Subcutaneous adipose tissue (tissue), 4 donors: Measurements from ENCODE around the gene ZNF57. TPM values are rescaled to one million over a fixed set of nuclear protein-coding genes. Genes with fewer than 3 reads are reported as not detected.

Source experiments
- CTCF ChIP-seq: fragments of 450-650 bp; IDR thresholded peaks from one replicate; pipeline ENCODE4 v1.5.1; 2016; ENCODE audit warnings: low read depth, mild to moderate bottlenecking, control low read depth, antibody characterized with exemption, moderate library complexity
- total RNA-seq, 4 donors: library from RNA; depleted of rRNA; stranded (reverse); fragments of >200 nt; gene quantifications; one replicate each; pipeline ENCODE4 v1.1.0, GENCODE V29; 2016

ZNF57 gene
- 1 to 10 TPM; 2.9 to 5.5 (median 3.5) TPM for total RNA-seq

- TF ChIP-seq CTCF, result no peak
Measured at GRCh38 chr19:2900296-2901252, at the start of gene ZNF57. Gene ZNF57, plus strand, starts transcription at chr19:2900928. Its CDS starts 118 bp downstream, at chr19:2901046.

GRCh38 chr19:2852598-2852997 lies 48.1 kb upstream of the ZNF57 start:
- no peak for TF ChIP-seq CTCF

GRCh38 chr19:2853015-2853606 lies 47.6 kb upstream of the ZNF57 start:
- no peak for TF ChIP-seq CTCF

- no peak for TF ChIP-seq CTCF
Measured at GRCh38 chr19:2854849-2855248, 45.9 kb upstream of the ZNF57 start.

- no peak for TF ChIP-seq CTCF
Measured at GRCh38 chr19:2856457-2857050, 44.2 kb upstream of the ZNF57 start.

GRCh38 chr19:2858864-2859263 lies 41.9 kb upstream of the ZNF57 start:
- TF ChIP-seq CTCF, result no peak

- no peak for TF ChIP-seq CTCF
Measured at GRCh38 chr19:2863816-2864215, 36.9 kb upstream of the ZNF57 start.
